Thyroid gland (tissue), 4 donors: ENCODE results near the gene SUPT3H.

ENCODE experiments used
- CTCF ChIP-seq, 6 experiments: fragments of 200-600 bp in 3 of 6; fragments of 450-650 bp in 3 of 6; sonication (generic) in 3 of 6; IDR thresholded peaks; one replicate each; pipeline ENCODE4 v1.5.1; 2016 to 2019; ENCODE audit warnings: antibody characterized with exemption in 6 of 6, mild to moderate bottlenecking in 2 of 6, inconsistent platforms in 1 of 6, moderate library complexity in 1 of 6
- POLR2A ChIP-seq, 2 donors: fragments of 450-650 bp; IDR thresholded peaks; one replicate each; pipeline ENCODE4 v1.6.1; 2017; ENCODE audit warnings: antibody characterized with exemption in 2 of 2, mild to moderate bottlenecking in 2 of 2, moderate library complexity in 1 of 2

- no peak for TF ChIP-seq CTCF (IDR thresholded peaks at IDR 0.05)
- TF ChIP-seq POLR2A (IDR thresholded peaks at IDR 0.05): no peak
Observed at GRCh38 chr6:45148278-45148677, 229.5 kb downstream of the SUPT3H start.
